ENCODE measurements around the gene CAMK1D. TPM values are rescaled to one million over a fixed set of nuclear protein-coding genes. Genes with fewer than 3 reads are reported as not detected.
"Not testable (repeated sequence)": the region's sequence is repeated elsewhere in the genome, so short reads cannot be mapped to it uniquely, and the experiment has no call there.

CAMK1D gene
- total RNA-seq, 1 donor from 2014 or later: 1.0 TPM

- TF ChIP-seq CTCF (conservative IDR thresholded peaks at IDR 0.05; ENCODE audit: low read depth, low read length): peak; percentile 44
Observed at GRCh38 chr10:12717981-12718707, 368.8 kb downstream of the CAMK1D start.

GRCh38 chr10:12719365-12719764 is 370.0 kb downstream of the CAMK1D start:
- TF ChIP-seq CTCF (conservative IDR thresholded peaks at IDR 0.05; ENCODE audit: low read depth, low read length): no peak
- H3K4me3 ChIP-seq (ENCODE audit: low read depth, low read length): no peak overlapping the region
- no peak for DNase-seq (ENCODE audit: low read depth)

More at GRCh38 chr10:12717981-12718707, 368.8 kb downstream of the CAMK1D start:
- DNase-seq (ENCODE audit: low read depth): no peak
- H3K4me3 ChIP-seq (ENCODE audit: low read depth, low read length): no peak overlapping the region

- peak; percentile 85 for DNase-seq (ENCODE audit: low read depth)
- H3K4me3 ChIP-seq (ENCODE audit: low read depth, low read length): no peak overlapping the region
- no peak for TF ChIP-seq CTCF (conservative IDR thresholded peaks at IDR 0.05; ENCODE audit: low read depth, low read length)
Observed at GRCh38 chr10:12720217-12720981, 371.1 kb downstream of the CAMK1D start.

GRCh38 chr10:12721334-12721733 is 372.0 kb downstream of the CAMK1D start:
- TF ChIP-seq CTCF (conservative IDR thresholded peaks at IDR 0.05; ENCODE audit: low read depth, low read length): no peak
- H3K4me3 ChIP-seq (ENCODE audit: low read depth, low read length): no peak overlapping the region
- no peak for DNase-seq (ENCODE audit: low read depth)

GRCh38 chr10:12723220-12723619 is 373.9 kb downstream of the CAMK1D start:
- no peak for TF ChIP-seq CTCF (conservative IDR thresholded peaks at IDR 0.05; ENCODE audit: low read depth, low read length)
- H3K4me3 ChIP-seq (ENCODE audit: low read depth, low read length): no peak overlapping the region
- DNase-seq (ENCODE audit: low read depth): no peak

GRCh38 chr10:12724807-12725579 is 375.6 kb downstream of the CAMK1D start:
- no peak for DNase-seq (ENCODE audit: low read depth)
- H3K4me3 ChIP-seq (ENCODE audit: low read depth, low read length): no peak overlapping the region
- TF ChIP-seq CTCF (conservative IDR thresholded peaks at IDR 0.05; ENCODE audit: low read depth, low read length): no peak

- H3K4me3 ChIP-seq (ENCODE audit: low read depth, low read length); DNase-seq (ENCODE audit: low read depth): not testable (repeated sequence)
Observed at GRCh38 chr10:12725580-12725888, 376.2 kb downstream of the CAMK1D start.

All from epithelial cell of proximal tubule (primary cell).